Gastrocnemius medialis (tissue), 4 donors: ENCODE data around the gene ADGRV1.

ENCODE experiments used
- POLR2A ChIP-seq, 2 donors: fragments of 450-650 bp; IDR thresholded peaks; one replicate each; pipeline ENCODE4 v1.6.1; 2017; ENCODE audit warnings: antibody characterized with exemption in 2 of 2, mild to moderate bottlenecking in 2 of 2, moderate library complexity in 2 of 2
- TF ChIP-seq, protein P1 (sequence below), 5 experiments: fragments of 450-650 bp in 3 of 5; fragments of 200-600 bp in 2 of 5; sonication (generic) in 2 of 5; IDR thresholded peaks in 4 of 5; conservative IDR thresholded peaks in 1 of 5; 1 replicate in 4 of 5; 2 replicates in 1 of 5; pipeline ENCODE4 v1.5.1; 2016 to 2019; ENCODE audit warnings: antibody characterized with exemption in 5 of 5, mild to moderate bottlenecking in 3 of 5, moderate library complexity in 3 of 5

DNA sequence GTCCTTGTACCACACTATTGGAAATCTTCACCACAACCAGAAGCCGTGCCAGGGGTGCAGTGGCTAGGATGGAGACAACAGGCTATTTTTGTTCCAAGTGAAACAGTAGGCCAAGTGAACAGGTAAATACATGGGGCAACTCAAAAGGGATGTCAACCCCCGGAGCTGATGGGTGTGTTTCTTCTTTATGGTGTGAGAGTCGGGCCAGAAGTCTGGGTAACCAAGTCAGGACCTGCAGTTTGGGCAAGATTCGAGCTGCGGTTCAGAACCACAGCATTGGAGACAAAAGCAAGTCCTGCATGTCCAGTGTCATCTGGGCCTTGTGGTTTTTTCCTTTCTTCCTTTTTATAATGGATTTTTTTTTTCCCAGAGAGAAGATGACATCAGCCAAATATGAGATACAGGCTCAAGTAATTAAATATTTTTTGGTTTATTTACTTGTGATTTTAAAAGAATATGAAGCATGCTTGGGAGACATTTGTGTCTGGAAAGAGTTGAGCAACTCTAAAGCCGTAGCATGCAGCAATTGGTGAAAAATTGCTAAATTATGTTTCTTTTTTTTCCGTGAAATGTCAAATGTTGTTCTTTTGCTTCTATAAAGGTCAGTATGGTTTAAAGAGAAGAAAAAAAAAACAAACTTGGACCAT is 562.9 kb downstream of the ADGRV1 start:
- no peak for TF ChIP-seq POLR2A (IDR thresholded peaks at IDR 0.05)
- TF ChIP-seq, protein P1, sequence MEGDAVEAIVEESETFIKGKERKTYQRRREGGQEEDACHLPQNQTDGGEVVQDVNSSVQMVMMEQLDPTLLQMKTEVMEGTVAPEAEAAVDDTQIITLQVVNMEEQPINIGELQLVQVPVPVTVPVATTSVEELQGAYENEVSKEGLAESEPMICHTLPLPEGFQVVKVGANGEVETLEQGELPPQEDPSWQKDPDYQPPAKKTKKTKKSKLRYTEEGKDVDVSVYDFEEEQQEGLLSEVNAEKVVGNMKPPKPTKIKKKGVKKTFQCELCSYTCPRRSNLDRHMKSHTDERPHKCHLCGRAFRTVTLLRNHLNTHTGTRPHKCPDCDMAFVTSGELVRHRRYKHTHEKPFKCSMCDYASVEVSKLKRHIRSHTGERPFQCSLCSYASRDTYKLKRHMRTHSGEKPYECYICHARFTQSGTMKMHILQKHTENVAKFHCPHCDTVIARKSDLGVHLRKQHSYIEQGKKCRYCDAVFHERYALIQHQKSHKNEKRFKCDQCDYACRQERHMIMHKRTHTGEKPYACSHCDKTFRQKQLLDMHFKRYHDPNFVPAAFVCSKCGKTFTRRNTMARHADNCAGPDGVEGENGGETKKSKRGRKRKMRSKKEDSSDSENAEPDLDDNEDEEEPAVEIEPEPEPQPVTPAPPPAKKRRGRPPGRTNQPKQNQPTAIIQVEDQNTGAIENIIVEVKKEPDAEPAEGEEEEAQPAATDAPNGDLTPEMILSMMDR (IDR thresholded peaks at IDR 0.05 in 4 of 5, conservative IDR thresholded peaks at IDR 0.05 in 1 of 5), result no peak
